GM19397 (cell line): Measurements from ENCODE around the gene GRIP1.

ENCODE experiments used
- ATAC-seq: cut with Tn5 transposase; IDR thresholded peaks from one replicate; pipeline ENCODE4 v1.9.1; 2021; ENCODE audit warnings: mild to moderate bottlenecking, moderate library complexity; ENCODE audit not compliant: unreplicated experiment

GRIP1 gene

DNA sequence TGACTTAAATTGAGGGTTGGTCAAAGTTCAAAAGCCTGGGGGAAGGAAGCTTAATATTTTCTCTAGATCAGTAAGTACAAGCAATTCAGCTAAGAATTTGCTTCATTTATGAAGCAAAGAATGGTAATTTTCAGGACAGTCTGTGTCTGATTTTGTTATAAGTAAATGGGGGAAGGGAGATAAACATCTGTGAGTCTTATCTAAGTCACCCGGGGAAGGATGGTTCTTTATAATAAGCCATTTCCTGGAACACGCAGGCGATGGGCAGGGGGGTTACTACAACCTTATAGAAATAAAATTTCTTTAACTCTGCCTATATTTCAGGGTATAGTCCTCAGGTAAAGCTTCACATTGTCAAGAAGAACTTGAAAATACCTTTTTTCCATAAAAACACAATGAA, 333.7 kb downstream of the GRIP1 start:
- no peak for ATAC-seq

- ATAC-seq: no peak
Observed at GRCh38 chr12:66341126-66341525, 337.8 kb downstream of the GRIP1 start.

DNA sequence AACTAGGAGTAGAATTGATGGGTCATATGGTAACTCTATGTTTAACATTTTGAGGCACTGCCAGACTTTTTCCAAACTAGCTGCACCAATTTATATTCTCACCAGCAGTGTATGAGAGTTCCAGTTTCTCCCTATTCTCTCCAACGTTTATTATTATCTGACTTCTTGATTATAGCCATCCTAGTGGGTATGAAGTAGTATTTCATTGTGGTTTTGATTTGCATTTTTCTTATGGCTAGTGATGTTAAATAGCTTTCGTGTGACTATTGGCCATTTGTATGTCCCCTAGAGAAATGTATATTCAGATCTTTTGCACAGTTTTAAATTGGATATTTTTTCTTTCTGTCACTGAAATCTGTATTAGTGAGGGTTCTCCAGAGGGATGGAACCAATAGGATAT, 338.7 kb downstream of the GRIP1 start:
- no peak for ATAC-seq

DNA sequence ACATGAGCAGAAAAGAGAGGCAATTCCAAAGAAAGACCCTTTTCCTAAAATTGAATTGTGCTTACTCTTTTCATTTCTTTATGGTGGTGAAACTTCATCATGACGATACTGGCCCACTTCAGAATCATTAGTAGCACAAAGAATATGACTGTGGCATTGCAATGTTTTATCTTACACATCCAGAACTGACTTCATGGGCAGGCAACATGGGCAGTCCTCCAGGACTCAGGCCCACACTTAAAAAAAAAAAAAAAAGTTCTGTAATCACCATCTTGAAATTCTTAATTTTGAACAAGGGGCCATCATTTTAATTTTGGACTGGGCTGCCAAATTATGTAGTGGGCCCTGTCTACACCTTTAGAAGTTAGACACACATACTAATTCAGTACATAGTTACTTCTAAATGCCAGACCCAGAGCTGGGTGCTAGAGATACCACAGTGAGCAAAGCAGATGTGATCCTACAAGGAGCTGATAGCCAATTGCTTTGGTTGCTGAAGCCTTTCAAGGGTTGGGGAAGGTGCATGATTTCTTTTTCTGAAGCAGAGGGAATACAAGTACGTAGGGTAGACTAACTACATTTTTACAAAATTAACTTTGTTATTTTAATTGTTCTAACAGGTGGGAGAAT, 341.4 kb downstream of the GRIP1 start:
- ATAC-seq: no peak

GRCh38 chr12:66335746-66336145, 343.1 kb downstream of the GRIP1 start:
- ATAC-seq: no peak

DNA sequence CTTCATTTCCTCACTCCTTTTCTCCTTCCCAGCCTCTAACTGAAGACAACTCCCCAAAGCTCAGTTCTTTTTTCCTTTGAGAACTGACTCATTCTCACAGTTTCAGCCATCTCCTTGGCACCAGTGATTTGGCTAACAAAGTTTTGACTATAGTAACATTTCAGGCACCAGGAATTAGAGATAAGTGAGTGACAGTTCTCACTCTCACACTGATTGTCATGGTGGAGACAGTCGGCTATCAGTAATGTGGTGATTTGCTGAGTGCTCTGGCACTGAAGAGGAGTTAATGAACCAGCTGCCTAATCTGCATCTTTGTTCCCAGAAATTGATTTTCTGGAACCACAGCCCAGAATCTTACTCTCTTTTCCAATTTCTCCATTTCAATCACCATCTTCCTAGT, 347.1 kb downstream of the GRIP1 start:
- ATAC-seq: no peak

DNA sequence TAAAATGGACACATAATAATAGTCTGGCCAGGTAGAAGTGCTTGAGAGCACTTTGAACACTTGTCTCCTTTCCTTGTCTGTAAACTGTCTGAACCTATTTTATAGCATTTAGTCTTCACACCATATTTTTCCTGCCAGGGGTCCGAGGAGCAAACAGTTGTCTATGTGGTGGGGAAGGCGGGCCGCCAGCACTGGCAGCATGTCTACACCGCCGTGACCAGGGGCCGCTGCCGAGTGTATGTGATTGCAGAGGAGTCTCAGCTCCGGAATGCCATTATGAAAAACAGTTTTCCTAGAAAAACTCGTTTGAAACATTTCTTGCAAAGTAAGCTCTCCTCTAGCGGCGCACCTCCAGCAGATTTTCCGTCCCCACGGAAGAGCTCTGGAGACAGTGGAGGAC, 347.9 kb downstream of the GRIP1 start:
- no peak for ATAC-seq

DNA sequence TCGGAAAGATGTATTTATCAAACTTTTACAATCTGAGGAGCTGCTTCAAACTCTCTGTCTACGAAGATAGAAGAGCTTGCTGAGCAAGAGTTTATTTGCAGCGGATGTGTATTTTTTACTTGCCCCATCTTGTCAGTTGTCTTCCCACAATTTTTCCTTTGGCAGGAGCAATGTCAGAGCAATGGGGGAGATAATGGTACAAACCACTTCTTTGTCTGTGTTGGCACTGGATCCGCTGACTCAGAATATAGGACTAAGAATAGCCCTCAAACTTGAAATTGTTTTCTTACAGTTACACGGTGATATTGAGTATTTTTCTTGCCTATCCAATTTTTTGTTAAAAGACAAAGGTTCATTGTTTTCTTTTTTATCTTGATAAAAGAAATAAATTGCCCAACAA, 348.9 kb downstream of the GRIP1 start:
- ATAC-seq: no peak

DNA sequence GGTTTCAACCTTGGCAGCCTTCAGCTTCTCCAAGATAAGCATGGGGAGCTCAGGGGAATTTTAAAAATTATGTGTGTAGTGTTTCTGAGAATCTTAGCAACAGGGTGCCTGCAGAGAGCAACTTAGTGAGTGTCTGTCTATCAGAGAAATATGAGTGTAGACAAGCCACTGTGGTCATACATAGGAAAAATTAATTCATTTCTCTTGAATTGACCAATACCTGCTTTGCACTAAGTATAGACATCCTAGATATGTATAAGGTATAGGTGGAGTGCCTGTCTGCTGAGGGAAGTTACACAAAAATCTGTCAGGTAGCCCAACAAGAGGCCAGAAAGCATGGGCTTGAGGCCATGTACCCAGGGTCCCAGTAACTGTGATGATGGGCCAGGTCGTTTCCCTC, 355.9 kb downstream of the GRIP1 start:
- ATAC-seq: no peak

DNA sequence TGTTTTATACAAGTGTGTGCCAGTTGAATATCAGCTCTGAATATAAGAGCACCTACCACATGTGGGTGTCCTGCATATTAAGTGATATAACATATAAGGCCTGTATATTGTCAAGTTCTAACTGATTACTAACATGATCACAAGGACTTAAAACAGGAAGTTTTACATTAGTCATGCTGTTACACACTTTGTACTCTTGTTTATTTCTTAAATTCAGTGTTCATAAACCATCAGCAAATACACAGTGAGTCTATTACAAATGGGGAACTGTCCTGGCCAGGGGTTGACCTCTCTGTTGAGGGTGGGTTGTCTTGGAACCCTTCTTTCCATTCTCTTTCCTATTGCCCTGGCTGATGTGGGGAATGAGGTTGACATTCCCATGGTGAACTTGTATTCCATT, 357.4 kb downstream of the GRIP1 start:
- ATAC-seq: no peak

DNA sequence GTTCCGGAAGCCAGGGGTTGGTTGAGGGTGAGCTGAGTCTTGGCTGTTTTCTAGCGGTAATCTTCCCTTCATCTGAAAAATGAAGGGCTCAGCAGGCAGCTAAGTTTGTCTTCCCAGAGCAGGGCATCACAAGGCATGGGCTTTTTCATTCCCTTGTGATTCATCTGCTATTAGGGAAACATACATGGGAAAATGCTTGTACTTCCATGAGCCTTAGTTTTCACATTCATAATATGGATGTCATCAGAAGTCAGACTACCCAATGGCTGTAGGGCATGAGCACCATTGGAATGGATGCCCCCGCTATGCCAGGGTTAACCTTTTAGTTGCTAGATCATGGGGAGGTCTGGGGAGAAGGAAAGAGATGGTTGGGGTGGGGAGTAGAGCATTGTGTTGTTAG, 357.9 kb downstream of the GRIP1 start:
- no peak for ATAC-seq

DNA sequence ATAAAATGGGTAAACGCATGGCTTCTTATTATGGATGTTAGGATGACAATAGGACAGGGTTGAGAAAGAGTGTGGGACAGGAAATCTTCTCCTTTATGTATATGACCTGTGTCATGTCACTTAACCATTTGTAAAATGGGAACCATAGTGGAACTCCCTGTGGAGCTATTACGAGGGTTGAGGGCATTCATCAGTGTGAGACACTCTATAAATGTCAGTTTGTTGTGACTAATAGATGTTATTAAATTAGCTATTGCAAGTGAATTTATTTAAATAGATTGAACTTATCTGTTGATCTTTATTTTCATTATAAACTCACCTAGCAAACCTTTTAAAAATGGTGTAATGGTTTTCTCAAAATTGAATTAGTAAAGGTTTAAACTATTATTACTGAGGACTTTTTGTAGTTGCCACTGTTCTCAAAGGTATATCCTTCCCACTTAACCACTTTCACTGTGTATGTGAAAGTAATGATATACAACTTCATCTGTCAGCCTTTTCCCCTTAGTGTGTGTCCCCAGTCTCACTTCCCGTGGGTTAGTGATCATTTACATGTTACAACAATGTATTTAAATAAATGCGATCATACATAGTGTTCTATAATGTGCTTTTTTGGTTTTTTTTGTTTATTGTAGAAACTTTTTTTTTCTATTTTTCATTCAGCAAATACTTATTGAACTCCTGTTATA, 359.5 kb downstream of the GRIP1 start:
- ATAC-seq: no peak

- ATAC-seq: no peak
Observed at GRCh38 chr12:66314278-66314677, 364.6 kb downstream of the GRIP1 start.

GRCh38 chr12:66312189-66312588, 366.7 kb downstream of the GRIP1 start:
- no peak for ATAC-seq

DNA sequence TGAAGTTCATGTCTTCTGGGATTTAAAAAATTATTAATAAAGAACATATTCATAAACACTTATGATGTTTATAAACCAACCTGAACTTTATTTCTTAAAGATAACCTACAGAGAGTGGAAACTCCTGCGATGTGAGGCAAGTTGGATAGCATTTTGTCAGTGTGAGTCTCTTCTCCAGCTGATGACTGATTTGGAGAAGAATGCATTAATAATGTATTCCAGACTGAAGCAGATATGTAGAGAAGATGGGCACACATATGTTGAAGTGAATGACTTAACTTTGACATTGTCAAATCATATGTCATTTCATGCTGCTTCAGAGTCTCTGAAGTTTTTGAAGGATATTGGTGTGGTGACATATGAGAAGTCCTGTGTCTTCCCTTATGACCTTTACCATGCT, 369.3 kb downstream of the GRIP1 start:
- ATAC-seq: no peak

- ATAC-seq: no peak
Observed at GRCh38 chr12:66304296-66304900, 374.5 kb downstream of the GRIP1 start.

DNA sequence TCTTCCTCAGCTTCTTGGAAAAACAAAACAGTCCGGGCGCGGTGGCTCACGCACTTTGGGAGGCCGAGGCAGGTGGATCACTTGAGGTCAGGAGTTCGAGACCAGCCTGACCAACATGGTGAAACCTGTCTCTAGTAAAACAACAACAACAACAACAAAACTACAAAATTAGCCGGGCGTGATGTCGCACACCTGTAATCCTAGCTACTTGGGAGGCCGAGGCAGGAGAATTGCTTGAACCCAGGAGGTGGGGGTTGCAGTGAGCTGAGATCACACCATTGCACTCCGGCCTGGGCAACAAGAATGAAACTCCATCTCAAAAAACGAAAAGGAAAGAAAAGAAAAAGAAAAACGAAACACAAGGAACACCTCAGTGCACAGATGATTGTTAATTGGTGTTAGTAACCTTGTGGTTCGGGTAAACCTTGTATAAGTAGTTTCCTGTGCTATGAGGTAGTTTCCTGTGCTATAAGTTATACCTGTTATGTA, 375.5 kb downstream of the GRIP1 start:
- peak; percentile 34 for ATAC-seq

- no peak for ATAC-seq
Observed at GRCh38 chr12:66302827-66303169, 376.1 kb downstream of the GRIP1 start.

DNA sequence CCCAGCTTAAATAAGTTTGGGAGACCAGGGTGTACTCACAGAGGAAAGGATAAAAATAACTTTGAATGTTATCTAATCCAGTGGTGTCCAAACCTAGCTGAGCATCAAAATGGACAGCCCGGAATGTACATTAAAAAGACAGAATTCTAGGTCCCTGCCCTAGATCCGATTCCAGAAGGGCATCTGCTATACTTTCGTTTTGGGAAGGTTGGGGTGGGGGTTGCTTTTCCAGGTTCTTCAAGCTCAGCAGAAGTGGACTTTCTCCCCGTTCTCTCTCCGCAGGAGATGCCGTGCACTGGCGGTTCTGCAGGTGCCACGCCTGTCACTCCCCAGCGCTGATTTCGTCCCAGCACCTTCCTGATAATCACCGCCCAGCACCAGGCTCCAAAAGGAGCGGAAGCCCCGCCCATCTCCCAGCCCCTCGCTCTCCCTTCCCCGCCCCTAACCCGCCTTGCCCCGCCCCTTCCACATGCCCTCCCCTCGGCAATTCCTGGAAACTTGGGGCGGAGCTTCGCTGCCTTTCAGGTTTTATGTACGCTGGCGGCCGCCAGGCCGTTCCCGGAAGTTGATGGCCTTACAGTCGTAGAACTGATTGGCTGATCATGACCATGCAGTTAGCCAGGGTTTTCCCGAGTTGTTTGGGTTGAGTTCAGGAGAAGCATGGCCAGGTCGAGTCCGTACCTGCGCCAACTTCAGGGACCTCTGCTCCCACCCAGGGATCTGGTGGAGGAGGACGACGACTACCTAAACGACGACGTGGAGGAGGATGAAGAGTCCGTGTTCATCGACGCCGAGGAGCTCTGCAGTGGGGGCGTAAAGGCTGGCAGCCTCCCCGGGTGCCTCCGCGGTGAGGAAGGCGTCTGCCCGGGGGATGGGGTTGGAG, 376.7 kb downstream of the GRIP1 start, which contains the start of gene HELB:
Gene HELB (plus strand): TSS at position 550 of the 883 bp plus-strand sequence. CDS start 111 bp downstream, at position 661.
- ATAC-seq: peak; percentile 86

GRCh38 chr12:66297923-66298322, 381.0 kb downstream of the GRIP1 start:
- ATAC-seq: no peak
